RWPE1 (cell line): ENCODE data around the gene RCN2.

Experiments used
- CTCF ChIA-PET: fragments of 350-600 bp; sonication (Branson Sonifier 250); formaldehyde crosslinking; extraction: SDS; loops from one replicate; lab custom pipeline; 2021; lab: Yijun Ruan, JAX
- POLR2A ChIA-PET: fragments of 400-600 bp; formaldehyde crosslinking; extraction: SDS; loops from one replicate; lab custom pipeline; 2020; ENCODE audit warnings: antibody characterized with exemption; ENCODE audit not compliant: low non-redundant PET; lab: Yijun Ruan, JAX
- DNase-seq: peaks from one replicate; pipeline ENCODE4 v3.0.0; 2012; ENCODE audit warnings: low spot score
- H3K27ac ChIP-seq: fragments of 450-650 bp; 2 replicates; pipeline ENCODE4 v1.5.1; 2017
- TF ChIP-seq, protein P1 (sequence below): fragments of 450-650 bp; conservative IDR thresholded peaks from 2 replicates; pipeline ENCODE4 v1.5.1; 2017; ENCODE audit warnings: low read depth, mild to moderate bottlenecking

RCN2 gene

DNA sequence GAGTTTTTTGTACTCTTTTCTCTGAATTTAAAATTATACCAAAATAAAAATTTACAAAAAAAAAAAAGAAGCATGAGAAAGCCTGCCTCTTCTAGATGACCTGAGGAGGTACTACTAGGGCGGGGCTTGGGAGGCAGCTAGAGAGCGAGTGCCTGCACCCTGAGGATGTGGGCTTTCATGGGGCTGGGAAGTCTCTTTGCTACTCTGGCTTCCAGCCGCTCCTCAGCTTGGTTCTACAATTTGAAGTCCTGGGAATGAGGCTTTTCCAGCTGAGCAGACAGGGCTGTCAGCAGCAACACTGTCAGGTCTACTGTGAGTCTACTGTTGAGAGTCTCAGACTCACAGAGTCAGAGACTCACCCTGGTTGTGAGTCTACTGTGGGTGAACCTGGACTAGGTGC, 55.2 kb downstream of the RCN2 start:
- TF ChIP-seq, protein P1, sequence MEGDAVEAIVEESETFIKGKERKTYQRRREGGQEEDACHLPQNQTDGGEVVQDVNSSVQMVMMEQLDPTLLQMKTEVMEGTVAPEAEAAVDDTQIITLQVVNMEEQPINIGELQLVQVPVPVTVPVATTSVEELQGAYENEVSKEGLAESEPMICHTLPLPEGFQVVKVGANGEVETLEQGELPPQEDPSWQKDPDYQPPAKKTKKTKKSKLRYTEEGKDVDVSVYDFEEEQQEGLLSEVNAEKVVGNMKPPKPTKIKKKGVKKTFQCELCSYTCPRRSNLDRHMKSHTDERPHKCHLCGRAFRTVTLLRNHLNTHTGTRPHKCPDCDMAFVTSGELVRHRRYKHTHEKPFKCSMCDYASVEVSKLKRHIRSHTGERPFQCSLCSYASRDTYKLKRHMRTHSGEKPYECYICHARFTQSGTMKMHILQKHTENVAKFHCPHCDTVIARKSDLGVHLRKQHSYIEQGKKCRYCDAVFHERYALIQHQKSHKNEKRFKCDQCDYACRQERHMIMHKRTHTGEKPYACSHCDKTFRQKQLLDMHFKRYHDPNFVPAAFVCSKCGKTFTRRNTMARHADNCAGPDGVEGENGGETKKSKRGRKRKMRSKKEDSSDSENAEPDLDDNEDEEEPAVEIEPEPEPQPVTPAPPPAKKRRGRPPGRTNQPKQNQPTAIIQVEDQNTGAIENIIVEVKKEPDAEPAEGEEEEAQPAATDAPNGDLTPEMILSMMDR = no peak
- H3K27ac ChIP-seq = no peak overlapping the region
- ChIA-PET CTCF (interaction anchor here (0.7 kb wide), 1 partner anchor 597 kb away, joined by 7 read pairs; no protein-coding TSS in a partner anchor), POLR2A (no interaction called here)
- DNase-seq = no peak

DNA sequence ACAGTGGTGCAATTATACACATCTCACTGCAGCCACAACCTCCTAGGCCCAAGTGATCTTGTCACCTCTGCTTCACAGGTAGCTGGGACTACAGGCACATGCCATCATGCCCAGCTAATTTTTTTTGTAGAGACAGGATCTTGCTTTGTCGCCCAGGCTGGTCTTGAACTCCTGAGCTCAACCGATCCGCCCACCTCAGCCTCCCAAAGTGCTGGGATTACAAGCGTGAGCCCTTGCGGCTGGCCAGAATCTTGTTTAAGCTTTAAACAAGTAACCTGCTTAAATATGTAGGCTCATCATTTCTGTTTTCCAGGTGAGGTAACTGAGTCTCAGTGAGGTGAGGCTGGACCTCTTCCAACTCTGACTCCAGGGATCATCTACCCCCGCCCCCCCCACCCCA, 55.7 kb downstream of the RCN2 start:
- no peak overlapping the region for H3K27ac ChIP-seq
- DNase-seq = no peak
- TF ChIP-seq, protein P1 = no peak
- CTCF ChIA-PET = interaction anchor here (0.6 to 0.7 kb wide), 2 partner anchors 56 to 596 kb away, joined by 4 to 7 read pairs; no protein-coding TSS in a partner anchor
- POLR2A ChIA-PET = no interaction called here

DNA sequence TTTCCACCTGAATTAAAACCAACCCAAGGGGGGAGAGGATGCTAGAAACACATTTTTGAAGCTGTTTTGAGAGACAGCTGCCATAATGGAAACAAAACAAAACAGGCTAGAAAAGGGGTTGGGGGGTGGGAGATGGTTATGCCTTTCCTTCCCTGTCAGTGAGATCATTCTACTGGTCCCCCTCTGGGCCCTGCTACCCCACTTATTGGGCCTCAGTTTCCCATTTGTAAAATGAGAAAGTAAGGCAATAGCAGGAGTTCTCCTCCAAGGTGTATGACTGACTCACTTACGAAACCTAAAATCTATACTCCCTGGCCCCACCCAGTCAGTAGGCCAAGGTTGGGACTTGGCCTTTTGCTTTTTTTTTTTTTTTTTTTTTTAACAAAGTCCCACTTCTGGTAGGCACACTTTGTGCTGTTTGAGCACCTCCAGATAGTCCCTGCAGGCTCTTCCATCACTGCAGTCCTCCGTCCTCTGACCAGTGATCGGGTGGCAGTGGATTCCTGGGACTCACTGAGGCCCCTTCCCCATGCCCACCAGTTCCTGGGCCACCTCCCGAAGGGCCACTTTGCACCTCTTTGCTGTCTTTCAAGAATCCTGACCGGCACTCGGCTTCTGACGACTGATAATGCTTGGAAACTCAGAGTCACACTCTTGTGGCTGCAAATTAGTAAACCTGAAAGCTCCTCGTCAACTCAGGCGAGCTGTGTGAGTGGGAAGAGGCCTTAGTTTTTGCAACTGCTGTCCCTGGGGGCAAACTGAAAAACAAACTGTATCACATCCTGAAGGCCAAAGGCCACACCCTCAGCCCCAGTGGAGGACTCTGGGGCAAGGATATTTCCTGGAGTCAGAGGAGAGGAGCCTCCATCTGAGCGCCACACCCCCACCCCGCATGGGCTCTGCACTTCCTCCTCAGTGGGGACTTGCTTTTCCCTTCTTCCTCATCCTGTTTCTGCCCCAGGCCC, 56.6 kb downstream of the RCN2 start:
- H3K27ac ChIP-seq = no peak overlapping the region
- ChIA-PET POLR2A (no interaction called here), CTCF (interaction anchor here (0.5 to 0.6 kb wide), 2 partner anchors 57 to 353 kb away, joined by 3 to 4 read pairs; no protein-coding TSS in a partner anchor)
- DNase-seq = no peak
- TF ChIP-seq, protein P1 = no peak

DNA sequence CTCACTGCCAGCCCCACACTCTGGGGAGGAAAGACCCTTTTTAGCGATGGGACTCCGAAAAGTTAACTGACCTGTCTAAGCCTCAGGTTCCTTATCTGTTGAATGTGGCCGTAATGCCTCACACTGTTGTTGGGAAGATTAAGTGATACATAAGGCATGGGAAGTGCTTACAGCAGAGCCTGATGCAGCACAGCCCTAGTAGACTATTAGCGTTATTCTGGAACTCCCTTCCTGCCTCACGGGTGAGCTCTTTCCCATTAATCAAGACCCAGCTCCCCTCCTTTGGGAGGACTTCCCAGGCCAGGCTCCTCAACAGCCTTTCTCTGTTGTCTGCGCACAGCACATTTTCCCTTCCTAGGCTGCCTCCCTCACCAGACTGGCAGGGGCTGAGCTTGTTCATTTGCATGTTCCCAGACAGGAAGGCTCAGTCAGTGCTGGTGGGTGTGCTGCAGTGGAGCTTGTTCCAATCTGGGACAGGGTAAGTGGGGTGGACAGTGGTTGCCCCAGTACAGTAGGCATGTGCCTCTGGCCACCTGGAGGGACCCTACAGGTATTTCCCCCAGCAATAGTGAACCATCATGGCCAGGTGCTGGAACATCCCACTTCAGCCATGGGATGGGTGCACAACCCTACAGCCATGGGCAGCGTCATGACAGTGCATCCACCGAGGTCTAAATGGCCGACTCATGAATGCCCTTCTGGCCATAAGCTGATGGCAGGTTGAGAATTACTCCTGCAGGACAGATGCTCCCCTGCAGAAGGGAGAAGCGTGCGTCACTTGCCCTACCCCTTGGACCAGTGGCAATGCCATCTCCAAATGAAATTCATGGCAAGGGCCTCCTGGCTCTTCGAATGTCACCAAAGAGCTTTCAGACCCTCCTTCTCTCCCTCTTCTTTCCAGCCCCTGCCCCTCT, 57.6 kb downstream of the RCN2 start:
- ChIA-PET POLR2A (no interaction called here), CTCF (no interaction called here)
- no peak for DNase-seq
- TF ChIP-seq, protein P1 = no peak
- H3K27ac ChIP-seq = no peak overlapping the region

DNA sequence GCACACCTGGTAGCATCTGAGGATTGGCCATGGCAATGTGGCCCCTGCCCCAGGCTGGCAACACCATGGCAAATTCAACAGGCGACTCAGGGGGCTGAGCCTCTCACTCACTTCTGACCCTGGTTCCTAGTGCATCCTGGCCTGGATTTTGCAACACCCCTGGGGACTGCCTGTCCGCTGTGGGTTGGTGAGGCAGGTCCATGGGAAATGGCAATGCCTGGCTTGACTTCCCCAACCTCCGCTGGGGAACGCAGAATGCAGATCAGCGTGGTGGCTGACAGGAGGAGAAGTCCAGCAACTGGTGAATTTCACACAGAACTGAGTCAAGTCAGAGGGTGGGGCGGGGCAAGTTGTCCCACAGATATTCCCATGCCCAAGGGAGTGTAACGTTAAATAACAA, 59.5 kb downstream of the RCN2 start:
- TF ChIP-seq, protein P1 = no peak
- H3K27ac ChIP-seq = no peak overlapping the region
- ChIA-PET POLR2A (no interaction called here), CTCF (no interaction called here)
- no peak for DNase-seq
